B cell (primary cell): ENCODE data around the gene VPS13D. TPM values are rescaled to one million over a fixed set of nuclear protein-coding genes. Genes with fewer than 3 reads are reported as not detected.

ENCODE experiments used
- ATAC-seq: fragments of 200-7000 bp; cut with Tn5 transposase; one replicate; pipeline ENCODE4 v1.10.0; 2021; ENCODE audit warnings: low read depth, mild to moderate bottlenecking, moderate number of reproducible peaks, moderate library complexity
- CTCF ChIA-PET: fragments of 350-600 bp; sonication (Branson Sonifier 250); formaldehyde crosslinking; loops from one replicate; lab custom pipeline; 2021; ENCODE audit warnings: antibody characterized with exemption, inconsistent platforms; lab: Charles Lee
- POLR2A ChIA-PET: fragments of 350-600 bp; sonication (Branson Sonifier 250); formaldehyde crosslinking; loops from one replicate; lab custom pipeline; 2021; ENCODE audit warnings: antibody characterized with exemption; lab: Charles Lee
- DNase-seq: peaks from one replicate; pipeline ENCODE4 v3.0.0; 2013
- H2AFZ ChIP-seq: 2 replicates; pipeline ENCODE4 v1.6.1; 2012; ENCODE audit warnings: mild to moderate bottlenecking, low read depth, low read length; ENCODE audit not compliant: insufficient read depth, poor library complexity, severe bottlenecking
- H3K27ac ChIP-seq, 2 donors: 1 replicate in 1 of 2; 2 replicates in 1 of 2; pipeline ENCODE4 v1.5.1; 2012 to 2013; ENCODE audit warnings: low read length in 2 of 2, mild to moderate bottlenecking in 2 of 2, moderate library complexity in 1 of 2
- H3K27me3 ChIP-seq, 4 experiments: fragments of 200-600 bp in 1 of 4; sonication (generic) in 1 of 4; replicated peaks in 1 of 4; 1 replicate in 2 of 4; 2 replicates in 2 of 4; pipeline versions ENCODE4 v1.6.1 to v1.7.0; 2013 to 2016; ENCODE audit warnings: low read length in 3 of 4, mild to moderate bottlenecking in 2 of 4, mixed read lengths in 1 of 4, moderate library complexity in 1 of 4; ENCODE audit not compliant: insufficient read depth in 4 of 4, control insufficient read depth in 3 of 4; ENCODE audit errors: control extremely low read depth in 1 of 4
- H3K36me3 ChIP-seq, 2 experiments: replicated peaks in 1 of 2; 1 replicate in 1 of 2; 2 replicates in 1 of 2; pipeline versions ENCODE4 v1.6.1 to v1.7.1; 2013; ENCODE audit warnings: low read length in 1 of 2; ENCODE audit not compliant: insufficient read depth in 2 of 2, control insufficient read depth in 1 of 2; ENCODE audit errors: control extremely low read depth in 1 of 2, extremely low read depth in 1 of 2
- H3K4me1 ChIP-seq, 2 donors: fragments of 200-600 bp in 1 of 2; sonication (generic) in 1 of 2; 1 replicate in 1 of 2; 2 replicates in 1 of 2; pipeline versions ENCODE4 v1.5.1 to v1.6.1; 2013 to 2017; ENCODE audit warnings: low read length in 2 of 2; ENCODE audit not compliant: control insufficient read depth in 2 of 2, insufficient read depth in 2 of 2
- H3K4me2 ChIP-seq: replicated peaks from 2 replicates; pipeline ENCODE3; 2012; ENCODE audit warnings: mild to moderate bottlenecking, low read depth, low read length; ENCODE audit not compliant: poor library complexity, severe bottlenecking
- H3K4me3 ChIP-seq, 5 experiments: fragments of 200-600 bp in 1 of 5; sonication (generic) in 1 of 5; 1 replicate in 3 of 5; 2 replicates in 2 of 5; pipeline versions ENCODE4 v1.5.1 to v1.7.0; 2011 to 2016; ENCODE audit warnings: low read length in 4 of 5, mild to moderate bottlenecking in 4 of 5, low read depth in 2 of 5, control low read depth in 1 of 5, moderate library complexity in 1 of 5; ENCODE audit not compliant: insufficient read depth in 1 of 5; ENCODE audit errors: control extremely low read depth in 1 of 5, extremely low read depth in 1 of 5
- H3K79me2 ChIP-seq: fragments of 200-600 bp; sonication (generic); one replicate; pipeline ENCODE4 v1.6.0; 2016; ENCODE audit warnings: low read length; ENCODE audit not compliant: control insufficient read depth, insufficient read depth
- H3K9ac ChIP-seq: fragments of 200-600 bp; sonication (generic); 2 replicates; pipeline ENCODE4 v1.6.1; 2017; ENCODE audit warnings: mild to moderate bottlenecking, low read length, moderate library complexity
- H3K9me3 ChIP-seq, 3 donors: one replicate each; pipeline versions ENCODE4 v1.6.1 to v1.7.1; 2013; ENCODE audit warnings: low read length in 2 of 3; ENCODE audit not compliant: control insufficient read depth in 2 of 3, insufficient read depth in 1 of 3; ENCODE audit errors: control extremely low read depth in 1 of 3
- H4K20me1 ChIP-seq: 2 replicates; pipeline ENCODE4 v1.6.0; 2012; ENCODE audit warnings: mild to moderate bottlenecking, low read length; ENCODE audit not compliant: insufficient read depth, control insufficient read depth, poor library complexity, severe bottlenecking
- H3K27ac Mint-ChIP-seq: one replicate; pipeline ENCODE4 v1.8.0; 2021; ENCODE audit warnings: mixed read lengths
- H3K27me3 Mint-ChIP-seq: one replicate; pipeline ENCODE4 v1.8.0; 2021; ENCODE audit warnings: mixed read lengths
- H3K4me1 Mint-ChIP-seq: one replicate; pipeline ENCODE4 v1.8.0; 2021; ENCODE audit warnings: mixed read lengths
- H3K4me3 Mint-ChIP-seq: one replicate; pipeline ENCODE4 v1.8.0; 2021; ENCODE audit warnings: mixed read lengths
- H3K9me3 Mint-ChIP-seq: one replicate; pipeline ENCODE4 v1.8.0; 2022; ENCODE audit warnings: mixed read lengths; ENCODE audit not compliant: insufficient read depth
- EZH2 ChIP-seq: IDR thresholded peaks from 2 replicates; pipeline ENCODE4 v1.6.1; 2012; ENCODE audit warnings: borderline replicate concordance, low read depth, mild to moderate bottlenecking, moderate library complexity, low read length; ENCODE audit not compliant: insufficient read depth, poor library complexity, severe bottlenecking
- WGBS: methylation state at CpG from one replicate; pipeline ENCODE4 v1.1.5; 2013; ENCODE audit warnings: missing lambda C conversion rate; ENCODE audit not compliant: insufficient coverage; 5-methylcytosine and 5-hydroxymethylcytosine counted together
- intact Hi-C: fragments of 100-400 bp; cut with micrococcal nuclease; formaldehyde crosslinking; loops from one replicate; pipeline ENCODE4 v1.10.0; 2022
- polyA plus RNA-seq: library from polyadenylated mRNA; depleted of rRNA; stranded (reverse); fragments of >200 nt; gene quantifications from 2 replicates; pipeline ENCODE4 v1.2.3, GENCODE V29; 2012
- total RNA-seq, 2 donors: library from RNA; stranded (reverse); fragments of 120-200 nt in 1 of 2; gene quantifications; 1 replicate in 1 of 2; 2 replicates in 1 of 2; pipeline versions ENCODE4 v1.2.3 to v1.2.4, GENCODE V29; 2013 to 2022
- TF ChIP-seq, protein P1 (sequence below): fragments of 200-600 bp; IDR thresholded peaks from one replicate; pipeline ENCODE4 v1.8.0; 2022; ENCODE audit warnings: antibody characterized with exemption, mild to moderate bottlenecking

VPS13D gene
- total and polyA plus RNA-seq, 2 donors (not counting 1 experiment from before 2014, with no cell fraction given): 29.9 to 104 TPM

DNA sequence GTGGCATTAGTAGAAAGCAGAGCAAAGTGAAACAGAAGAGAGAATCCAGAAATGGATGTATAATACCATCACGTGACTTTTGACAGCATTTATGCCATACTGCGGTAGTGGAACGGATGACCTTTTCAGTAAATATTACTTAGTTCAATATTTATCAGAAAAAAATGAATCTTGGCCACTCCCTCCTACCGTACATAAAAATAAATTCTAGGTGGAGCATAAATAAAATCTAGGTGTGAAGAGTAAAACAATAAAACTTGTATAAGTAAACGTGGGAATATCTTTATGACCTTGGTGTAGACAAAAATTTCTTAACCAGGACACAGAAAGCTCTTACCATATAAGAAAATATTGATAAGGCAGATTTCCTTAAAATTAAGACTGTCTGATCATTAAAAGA, 182.6 kb downstream of the VPS13D start:
- intact Hi-C loops: no loop called here
- POLR2A ChIA-PET: no interaction called here
- TF ChIP-seq, protein P1, sequence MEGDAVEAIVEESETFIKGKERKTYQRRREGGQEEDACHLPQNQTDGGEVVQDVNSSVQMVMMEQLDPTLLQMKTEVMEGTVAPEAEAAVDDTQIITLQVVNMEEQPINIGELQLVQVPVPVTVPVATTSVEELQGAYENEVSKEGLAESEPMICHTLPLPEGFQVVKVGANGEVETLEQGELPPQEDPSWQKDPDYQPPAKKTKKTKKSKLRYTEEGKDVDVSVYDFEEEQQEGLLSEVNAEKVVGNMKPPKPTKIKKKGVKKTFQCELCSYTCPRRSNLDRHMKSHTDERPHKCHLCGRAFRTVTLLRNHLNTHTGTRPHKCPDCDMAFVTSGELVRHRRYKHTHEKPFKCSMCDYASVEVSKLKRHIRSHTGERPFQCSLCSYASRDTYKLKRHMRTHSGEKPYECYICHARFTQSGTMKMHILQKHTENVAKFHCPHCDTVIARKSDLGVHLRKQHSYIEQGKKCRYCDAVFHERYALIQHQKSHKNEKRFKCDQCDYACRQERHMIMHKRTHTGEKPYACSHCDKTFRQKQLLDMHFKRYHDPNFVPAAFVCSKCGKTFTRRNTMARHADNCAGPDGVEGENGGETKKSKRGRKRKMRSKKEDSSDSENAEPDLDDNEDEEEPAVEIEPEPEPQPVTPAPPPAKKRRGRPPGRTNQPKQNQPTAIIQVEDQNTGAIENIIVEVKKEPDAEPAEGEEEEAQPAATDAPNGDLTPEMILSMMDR: no peak
- TF ChIP-seq EZH2: no peak
- Histone ChIP-seq H2AFZ (no peak overlapping the region), H3K27ac (no peak overlapping the region), H3K79me2 (no peaks in the 10 kb centered on the region), H3K9ac (no peak overlapping the region), H3K36me3 (peaks cover 13 to 26% of the 10 kb centered on the region in 2 experiments), H3K9me3 (peaks cover 0 to 9% (median 7%) of the 10 kb centered on the region in 3 donors), H3K4me1 (no peaks in the 10 kb centered on the region), H4K20me1 (no peaks in the 10 kb centered on the region), H3K4me2 (no peak overlapping the region), H3K27me3 (no peaks in the 10 kb centered on the region), H3K4me3 (no peak overlapping the region)
- DNase-seq: no peak
- no CpG with 5 or more reads among the region's 5 CpGs for WGBS
- Mint-ChIP-seq H3K4me3 (no peak overlapping the region), H3K27ac (no peak overlapping the region), H3K4me1 (peaks cover 8% of the 10 kb centered on the region), H3K9me3 (peaks cover 8% of the 10 kb centered on the region), H3K27me3 (no peaks in the 10 kb centered on the region)
- CTCF ChIA-PET: no interaction called here
- ATAC-seq: no peak

DNA sequence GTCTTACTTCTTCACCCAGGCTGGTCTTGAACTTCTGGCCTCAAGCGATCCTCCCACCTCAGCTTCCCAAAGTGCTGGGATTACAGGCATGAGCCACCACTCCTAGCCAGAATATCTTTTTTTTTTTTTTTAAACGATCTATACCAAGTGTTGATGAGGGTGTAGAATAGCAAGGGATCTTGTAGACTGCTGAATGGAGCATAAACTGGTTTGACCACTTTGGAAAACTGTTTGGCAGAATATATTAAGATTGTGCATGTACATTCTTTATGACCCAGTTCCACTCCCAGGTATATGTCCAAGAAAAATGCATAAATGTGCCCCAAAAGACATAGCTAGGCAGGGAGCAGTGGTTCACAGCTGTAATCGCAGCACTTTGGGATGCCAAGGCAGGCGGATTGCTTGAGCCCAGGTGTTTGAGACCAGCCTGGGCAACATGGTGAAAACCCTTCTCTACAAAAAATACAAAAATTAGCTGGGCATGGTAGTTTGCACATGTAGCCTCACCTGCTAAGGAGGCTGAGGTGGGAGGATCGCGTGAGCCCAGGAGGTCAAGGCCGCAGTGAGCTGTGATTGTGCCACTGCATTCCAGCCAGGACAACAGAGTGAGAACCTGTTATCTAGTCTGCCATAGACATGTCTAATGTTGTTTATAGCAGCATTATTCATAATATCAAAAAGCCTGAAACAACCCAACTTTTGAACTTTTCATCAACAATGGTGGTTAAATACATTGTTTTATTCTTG, 184.0 kb downstream of the VPS13D start:
- Mint-ChIP-seq H3K27me3 (no peaks in the 10 kb centered on the region), H3K27ac (no peak overlapping the region), H3K9me3 (peaks cover 8% of the 10 kb centered on the region), H3K4me3 (no peak overlapping the region), H3K4me1 (peaks cover 6% of the 10 kb centered on the region)
- Histone ChIP-seq H3K9me3 (peaks cover 0 to 9% (median 7%) of the 10 kb centered on the region in 3 donors), H3K27ac (no peak overlapping the region), H3K9ac (no peak overlapping the region), H3K4me1 (no peaks in the 10 kb centered on the region), H3K4me2 (no peak overlapping the region), H2AFZ (no peak overlapping the region), H4K20me1 (no peaks in the 10 kb centered on the region), H3K4me3 (no peak overlapping the region), H3K27me3 (no peaks in the 10 kb centered on the region), H3K79me2 (no peaks in the 10 kb centered on the region), H3K36me3 (peaks cover 14 to 34% of the 10 kb centered on the region in 2 experiments)
- POLR2A ChIA-PET: no interaction called here
- no peak for DNase-seq
- ATAC-seq: no peak
- intact Hi-C loops: no loop called here
- TF ChIP-seq, protein P1: no peak
- TF ChIP-seq EZH2: no peak
- CTCF ChIA-PET: no interaction called here
- 100% methylated on average over 5 of the region's 7 CpGs for WGBS
